ENCODE results near the gene ENTHD1.

ENTHD1 gene

GRCh38 chr22:39815932-39816331 lies 77.6 kb downstream of the ENTHD1 start:
- TF ChIP-seq CTCF (IDR thresholded peaks at IDR 0.05; ENCODE audit: low read length, missing control alignments), result no peak
- H3K4me3 ChIP-seq (replicated peaks; ENCODE audit: low read depth, low read length), result no peak overlapping the region

GRCh38 chr22:39814899-39815298 lies 78.7 kb downstream of the ENTHD1 start:
- no peak for TF ChIP-seq CTCF (IDR thresholded peaks at IDR 0.05; ENCODE audit: low read length, missing control alignments)
- peak; percentile 13 for DNase-seq (ENCODE audit: low read depth)
- no peak overlapping the region for H3K4me3 ChIP-seq (replicated peaks; ENCODE audit: low read depth, low read length)

More at GRCh38 chr22:39815932-39816331, 77.6 kb downstream of the ENTHD1 start:
- DNase-seq (ENCODE audit: low read depth), result no peak

- no peak overlapping the region for H3K4me3 ChIP-seq (replicated peaks; ENCODE audit: low read depth, low read length)
- no peak for TF ChIP-seq CTCF (IDR thresholded peaks at IDR 0.05; ENCODE audit: low read length, missing control alignments)
- no peak for DNase-seq (ENCODE audit: low read depth)
Measured at GRCh38 chr22:39809772-39810557, 83.6 kb downstream of the ENTHD1 start.

DNA sequence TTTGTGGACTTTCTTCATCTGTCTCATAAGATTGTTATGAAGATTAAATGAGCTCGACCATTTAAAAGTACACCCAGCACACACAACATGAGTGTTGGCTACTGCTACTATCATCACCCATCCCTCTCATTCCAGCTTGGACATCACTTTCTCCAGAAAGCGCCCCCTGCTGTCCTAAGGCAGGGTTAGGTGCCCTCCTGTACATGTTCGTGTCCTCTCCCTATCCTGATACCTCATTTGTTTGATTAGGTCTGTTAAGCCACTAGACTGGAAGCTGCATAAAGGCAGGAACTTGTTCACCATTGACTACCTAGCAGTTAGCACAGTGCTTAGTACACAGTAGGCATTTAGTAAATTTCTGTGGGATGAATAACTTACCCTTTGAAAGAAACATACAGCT lies 85.5 kb downstream of the ENTHD1 start:
- H3K4me3 ChIP-seq (replicated peaks; ENCODE audit: low read depth, low read length), result no peak overlapping the region
- peak; percentile 53 for TF ChIP-seq CTCF (IDR thresholded peaks at IDR 0.05; ENCODE audit: low read length, missing control alignments)
- peak; percentile 16 for DNase-seq (ENCODE audit: low read depth)

GRCh38 chr22:39806109-39806508 lies 87.5 kb downstream of the ENTHD1 start:
- no peak for DNase-seq (ENCODE audit: low read depth)
- no peak overlapping the region for H3K4me3 ChIP-seq (replicated peaks; ENCODE audit: low read depth, low read length)
- no peak for TF ChIP-seq CTCF (IDR thresholded peaks at IDR 0.05; ENCODE audit: low read length, missing control alignments)

GRCh38 chr22:39805117-39805516 lies 88.4 kb downstream of the ENTHD1 start:
- H3K4me3 ChIP-seq (replicated peaks; ENCODE audit: low read depth, low read length), result no peak overlapping the region
- TF ChIP-seq CTCF (IDR thresholded peaks at IDR 0.05; ENCODE audit: low read length, missing control alignments), result no peak
- DNase-seq (ENCODE audit: low read depth), result no peak

DNA sequence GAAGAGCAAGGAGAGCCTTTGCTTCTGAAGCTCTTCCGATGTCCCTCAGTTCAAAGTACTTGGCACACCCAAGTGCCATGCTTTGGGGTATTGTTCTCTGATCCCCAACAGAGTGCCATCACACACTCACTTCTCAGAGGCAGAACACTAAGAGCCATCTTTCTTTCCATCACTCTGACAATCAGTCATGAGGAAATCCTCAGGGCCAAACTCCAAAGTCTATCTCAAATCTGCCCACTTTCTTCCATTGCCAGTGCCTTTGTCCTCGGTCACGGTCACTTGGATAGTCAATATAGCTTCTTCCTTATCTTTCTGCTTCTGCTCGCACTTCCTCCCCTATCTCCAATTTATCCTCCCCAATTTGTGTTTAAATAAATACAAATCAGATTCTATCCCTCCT lies 90.9 kb downstream of the ENTHD1 start:
- no peak for DNase-seq (ENCODE audit: low read depth)
- TF ChIP-seq CTCF (IDR thresholded peaks at IDR 0.05; ENCODE audit: low read length, missing control alignments), result no peak

More for the DNA sequence above, 90.9 kb downstream of the ENTHD1 start:
- no peak overlapping the region for H3K4me3 ChIP-seq (replicated peaks; ENCODE audit: low read depth, low read length)

Data from fibroblast of pulmonary artery (primary cell).